Skeletal muscle tissue (tissue), 4 donors: ENCODE results near the gene GNAI3. TPM values are rescaled to one million over a fixed set of nuclear protein-coding genes. Genes with fewer than 3 reads are reported as not detected.

ENCODE experiments used
- H3K27ac ChIP-seq: one replicate; pipeline ENCODE4 v1.7.0; 2013; ENCODE audit warnings: mild to moderate bottlenecking, low read depth, low read length, inconsistent platforms
- H3K27me3 ChIP-seq, 3 donors: one replicate each; pipeline ENCODE4 v1.7.0; 2013; ENCODE audit warnings: low read length in 3 of 3; ENCODE audit not compliant: control insufficient read depth in 3 of 3, insufficient read depth in 3 of 3
- H3K36me3 ChIP-seq, 3 donors: one replicate each; pipeline ENCODE4 v1.7.0; 2013; ENCODE audit warnings: low read length in 3 of 3; ENCODE audit not compliant: control insufficient read depth in 3 of 3, insufficient read depth in 3 of 3
- H3K4me1 ChIP-seq, 3 donors: one replicate each; pipeline ENCODE4 v1.7.0; 2013; ENCODE audit warnings: low read length in 3 of 3, mild to moderate bottlenecking in 3 of 3; ENCODE audit not compliant: control insufficient read depth in 3 of 3, insufficient read depth in 3 of 3
- H3K4me3 ChIP-seq, 3 donors: one replicate each; pipeline ENCODE4 v1.7.0; 2013; ENCODE audit warnings: low read length in 3 of 3
- H3K9ac ChIP-seq, 3 donors: one replicate each; pipeline ENCODE4 v1.7.0; 2013; ENCODE audit warnings: low read length in 3 of 3, mild to moderate bottlenecking in 3 of 3, moderate library complexity in 2 of 3, low read depth in 1 of 3
- H3K9me3 ChIP-seq, 3 donors: one replicate each; pipeline ENCODE4 v1.7.0; 2013; ENCODE audit warnings: low read length in 3 of 3; ENCODE audit not compliant: control insufficient read depth in 3 of 3
- total RNA-seq: library from RNA; depleted of rRNA; stranded (reverse); fragments of >200 nt; gene quantifications from one replicate; pipeline ENCODE4 v1.2.3, GENCODE V29; 2014
- donor health status: Osteomylitis.

The GNAI3 gene
- total RNA-seq, 1 donor from 2014 or later: 8.4 TPM

- Histone ChIP-seq H3K9me3 (no peaks in the 10 kb centered on the region), H3K27me3 (no peaks in the 10 kb centered on the region), H3K36me3 (peaks cover 14 to 29% (median 18%) of the 10 kb centered on the region in 3 donors), H3K27ac (no peak overlapping the region), H3K4me3 (no peak overlapping the region), H3K9ac (peak overlapping the region in 1 of 3 donors; percentile 45), H3K4me1 (peaks cover 8 to 12% (median 12%) of the 10 kb centered on the region in 3 donors)
These were observed 84.4 kb downstream of the GNAI3 start for GRCh38 chr1:109632671-109633346.

GRCh38 chr1:109634292-109634691 lies 85.9 kb downstream of the GNAI3 start:
- Histone ChIP-seq H3K27ac (no peak overlapping the region), H3K4me3 (no peak overlapping the region), H3K9ac (no peak overlapping the region), H3K4me1 (peaks cover 8 to 12% (median 12%) of the 10 kb centered on the region in 3 donors), H3K9me3 (no peaks in the 10 kb centered on the region), H3K27me3 (no peaks in the 10 kb centered on the region), H3K36me3 (peaks cover 4 to 15% (median 6%) of the 10 kb centered on the region in 3 donors)

GRCh38 chr1:109634771-109635750 lies 86.6 kb downstream of the GNAI3 start:
- H3K9ac ChIP-seq: no peak overlapping the region
- no peaks in the 10 kb centered on the region for H3K9me3 ChIP-seq
- H3K27me3 ChIP-seq: no peaks in the 10 kb centered on the region
- H3K4me1 ChIP-seq: peaks cover 8 to 13% (median 12%) of the 10 kb centered on the region in 3 donors
- H3K36me3 ChIP-seq: peaks cover 0 to 10% (median 6%) of the 10 kb centered on the region in 3 donors
- no peak overlapping the region for H3K4me3 ChIP-seq
- H3K27ac ChIP-seq: no peak overlapping the region

GRCh38 chr1:109635862-109636200 lies 87.4 kb downstream of the GNAI3 start:
- Histone ChIP-seq H3K9ac (no peak overlapping the region), H3K36me3 (peaks cover 0 to 7% (median 4%) of the 10 kb centered on the region in 3 donors), H3K27ac (no peak overlapping the region), H3K4me3 (no peak overlapping the region), H3K27me3 (no peaks in the 10 kb centered on the region), H3K4me1 (peaks cover 8 to 17% (median 12%) of the 10 kb centered on the region in 3 donors), H3K9me3 (no peaks in the 10 kb centered on the region)

- no peak overlapping the region for H3K27ac ChIP-seq
- H3K4me1 ChIP-seq: peaks cover 8 to 15% (median 12%) of the 10 kb centered on the region in 3 donors
- no peak overlapping the region for H3K4me3 ChIP-seq
- H3K27me3 ChIP-seq: no peaks in the 10 kb centered on the region
- no peaks in the 10 kb centered on the region for H3K9me3 ChIP-seq
- H3K36me3 ChIP-seq: peaks cover 0 to 2% (median 0%) of the 10 kb centered on the region in 3 donors
- no peak overlapping the region for H3K9ac ChIP-seq
These were observed 88.0 kb downstream of the GNAI3 start for GRCh38 chr1:109636201-109636952.

GRCh38 chr1:109637446-109637845 lies 89.0 kb downstream of the GNAI3 start:
- peaks cover 8 to 15% (median 12%) of the 10 kb centered on the region in 3 donors for H3K4me1 ChIP-seq
- H3K9me3 ChIP-seq: no peaks in the 10 kb centered on the region
- H3K27me3 ChIP-seq: no peaks in the 10 kb centered on the region
- no peak overlapping the region for H3K27ac ChIP-seq
- no peak overlapping the region for H3K9ac ChIP-seq
- no peak overlapping the region for H3K4me3 ChIP-seq
- no peaks in the 10 kb centered on the region for H3K36me3 ChIP-seq

GRCh38 chr1:109639063-109639840 lies 90.8 kb downstream of the GNAI3 start:
- no peak overlapping the region for H3K9ac ChIP-seq
- H3K9me3 ChIP-seq: no peaks in the 10 kb centered on the region
- H3K27ac ChIP-seq: no peak overlapping the region
- peaks cover 12 to 19% (median 18%) of the 10 kb centered on the region in 3 donors for H3K4me1 ChIP-seq
- H3K4me3 ChIP-seq: no peak overlapping the region
- H3K36me3 ChIP-seq: no peaks in the 10 kb centered on the region
- no peaks in the 10 kb centered on the region for H3K27me3 ChIP-seq

- Histone ChIP-seq H3K27ac (no peak overlapping the region), H3K9ac (peak overlapping the region in 1 of 3 donors; percentile 44), H3K4me3 (no peak overlapping the region), H3K36me3 (no peaks in the 10 kb centered on the region), H3K4me1 (peaks cover 12 to 19% (median 18%) of the 10 kb centered on the region in 3 donors), H3K27me3 (no peaks in the 10 kb centered on the region), H3K9me3 (no peaks in the 10 kb centered on the region)
These were observed 91.4 kb downstream of the GNAI3 start for GRCh38 chr1:109639841-109640184.

GRCh38 chr1:109640285-109640865 lies 92.0 kb downstream of the GNAI3 start:
- H3K9ac ChIP-seq: peak overlapping the region in 2 of 3 donors; percentile 16 to 44
- H3K4me1 ChIP-seq: peaks cover 12 to 19% (median 18%) of the 10 kb centered on the region in 3 donors
- H3K27me3 ChIP-seq: no peaks in the 10 kb centered on the region
- H3K36me3 ChIP-seq: no peaks in the 10 kb centered on the region
- no peak overlapping the region for H3K27ac ChIP-seq
- no peak overlapping the region for H3K4me3 ChIP-seq
- H3K9me3 ChIP-seq: no peaks in the 10 kb centered on the region
